H9 (cell line): ENCODE measurements around the gene RABEP1. TPM values are rescaled to one million over a fixed set of nuclear protein-coding genes. Genes with fewer than 3 reads are reported as not detected.

ENCODE experiments used
- DNase-seq: peaks from one replicate; pipeline ENCODE4 v3.0.0-alpha.2; 2017
- H2AFZ ChIP-seq: one replicate; pipeline ENCODE4 v1.6.1; 2013; ENCODE audit warnings: mild to moderate bottlenecking, low read length, control low read depth, moderate library complexity
- H2AK5ac ChIP-seq: 2 replicates; pipeline ENCODE4 v1.6.1; 2013; ENCODE audit warnings: low read length, control low read depth, mixed read lengths; ENCODE audit not compliant: insufficient read length
- H2BK120ac ChIP-seq: one replicate; pipeline ENCODE4 v1.6.1; 2013; ENCODE audit warnings: low read depth, mild to moderate bottlenecking, low read length, control low read depth, inconsistent platforms; ENCODE audit not compliant: poor library complexity, severe bottlenecking
- H2BK12ac ChIP-seq: 2 replicates; pipeline ENCODE4 v1.6.1; 2013; ENCODE audit warnings: low read length, control low read depth, mixed read lengths, low read depth; ENCODE audit not compliant: insufficient read length
- H2BK15ac ChIP-seq: 2 replicates; pipeline ENCODE4 v1.6.1; 2013; ENCODE audit warnings: low read depth, low read length, control low read depth
- H2BK20ac ChIP-seq: one replicate; pipeline ENCODE4 v1.6.1; 2013; ENCODE audit warnings: low read depth, mild to moderate bottlenecking, low read length, control low read depth, inconsistent platforms; ENCODE audit not compliant: poor library complexity, severe bottlenecking
- H2BK5ac ChIP-seq: 2 replicates; pipeline ENCODE4 v1.6.1; 2013; ENCODE audit warnings: low read length, control low read depth, mixed read lengths; ENCODE audit not compliant: insufficient read length
- H3K14ac ChIP-seq: 2 replicates; pipeline ENCODE4 v1.6.1; 2013; ENCODE audit warnings: low read length, control low read depth; ENCODE audit not compliant: insufficient read depth
- H3K18ac ChIP-seq: 2 replicates; pipeline ENCODE4 v1.6.1; 2013; ENCODE audit warnings: low read depth, mild to moderate bottlenecking, mixed read lengths, low read length, control low read depth; ENCODE audit not compliant: insufficient read length
- H3K23ac ChIP-seq: 2 replicates; pipeline ENCODE4 v1.6.1; 2013; ENCODE audit warnings: low read length, control low read depth, mixed read lengths, low read depth; ENCODE audit not compliant: insufficient read length
- H3K23me2 ChIP-seq: 2 replicates; pipeline ENCODE4 v1.6.1; 2013; ENCODE audit warnings: low read depth, mild to moderate bottlenecking, mixed read lengths, low read length, control low read depth; ENCODE audit not compliant: insufficient read length, poor library complexity, severe bottlenecking
- H3K27ac ChIP-seq: 2 replicates; pipeline ENCODE4 v1.5.1; 2013; ENCODE audit warnings: low read length, control low read depth, mixed read lengths, low read depth; ENCODE audit not compliant: insufficient read length
- H3K27me3 ChIP-seq: 2 replicates; pipeline ENCODE4 v1.6.1; 2013; ENCODE audit warnings: low read length, control low read depth, inconsistent platforms; ENCODE audit not compliant: insufficient read depth
- H3K4ac ChIP-seq: 2 replicates; pipeline ENCODE4 v1.6.1; 2013; ENCODE audit warnings: low read depth, mild to moderate bottlenecking, control low read depth, inconsistent platforms, low read length, moderate library complexity
- H3K4me1 ChIP-seq: 2 replicates; pipeline ENCODE4 v1.6.1; 2013; ENCODE audit warnings: low read length, control low read depth, inconsistent platforms; ENCODE audit not compliant: insufficient read depth
- H3K4me2 ChIP-seq: 2 replicates; pipeline ENCODE4 v1.6.1; 2013; ENCODE audit warnings: low read length, control low read depth, mixed read lengths; ENCODE audit not compliant: insufficient read length, insufficient read depth
- H3K56ac ChIP-seq: 2 replicates; pipeline ENCODE4 v1.6.1; 2013; ENCODE audit warnings: low read depth, mild to moderate bottlenecking, mixed read lengths, low read length, control low read depth; ENCODE audit not compliant: insufficient read length
- H3K79me1 ChIP-seq: 2 replicates; pipeline ENCODE4 v1.6.1; 2013; ENCODE audit warnings: low read depth, mild to moderate bottlenecking, moderate library complexity, low read length, control low read depth, inconsistent platforms; ENCODE audit not compliant: insufficient read depth, poor library complexity, severe bottlenecking
- H3K79me2 ChIP-seq: 2 replicates; pipeline ENCODE4 v1.6.1; 2013; ENCODE audit warnings: low read length, control low read depth, inconsistent platforms; ENCODE audit not compliant: insufficient read depth
- H3K9ac ChIP-seq: 2 replicates; pipeline ENCODE4 v1.6.1; 2013; ENCODE audit warnings: low read length, control low read depth, mixed read lengths; ENCODE audit not compliant: insufficient read length; ENCODE audit errors: extremely low read depth
- H3K9me3 ChIP-seq: one replicate; pipeline ENCODE4 v1.6.1; 2013; ENCODE audit warnings: low read depth, low read length, inconsistent platforms; ENCODE audit not compliant: control insufficient read depth
- H3T11ph ChIP-seq: one replicate; pipeline ENCODE4 v1.6.1; 2013; ENCODE audit warnings: mild to moderate bottlenecking, low read length, control low read depth, inconsistent platforms
- H4K20me1 ChIP-seq: one replicate; pipeline ENCODE4 v1.6.1; 2013; ENCODE audit not compliant: control insufficient read depth, insufficient read length, insufficient read depth
- H4K5ac ChIP-seq: 2 replicates; pipeline ENCODE4 v1.6.1; 2013; ENCODE audit warnings: low read depth, mild to moderate bottlenecking, mixed read lengths, low read length, control low read depth; ENCODE audit not compliant: insufficient read length
- H4K8ac ChIP-seq: replicated peaks from 2 replicates; pipeline ENCODE4 v1.6.1; 2013; ENCODE audit warnings: low read length, control low read depth, mixed read lengths, low read depth; ENCODE audit not compliant: insufficient read length
- H4K91ac ChIP-seq: 2 replicates; pipeline ENCODE4 v1.6.1; 2013; ENCODE audit warnings: low read depth, mild to moderate bottlenecking, moderate library complexity, mixed read lengths, low read length, control low read depth; ENCODE audit not compliant: insufficient read length
- H3K27ac Mint-ChIP-seq, 3 experiments: 2 replicates in 2 of 3; 3 replicates in 1 of 3; pipeline ENCODE4 v1.8.0; 2020 to 2021; ENCODE audit warnings: mixed read lengths in 3 of 3, mild to moderate bottlenecking in 1 of 3, moderate library complexity in 1 of 3
- H3K27me3 Mint-ChIP-seq: 2 replicates; pipeline ENCODE4 v1.8.0; 2021; ENCODE audit warnings: low read depth, mild to moderate bottlenecking, moderate library complexity, mixed read lengths
- H3K36me3 Mint-ChIP-seq, 3 experiments: 2 replicates in 2 of 3; 3 replicates in 1 of 3; pipeline ENCODE4 v1.8.0; 2020 to 2021; ENCODE audit warnings: low read depth in 3 of 3, mixed read lengths in 3 of 3; ENCODE audit not compliant: insufficient read depth in 1 of 3
- H3K4me1 Mint-ChIP-seq, 2 experiments: 2 replicates each; pipeline ENCODE4 v1.8.0; 2020; ENCODE audit warnings: mixed read lengths in 2 of 2
- H3K4me3 Mint-ChIP-seq, 2 experiments: 2 replicates in 1 of 2; 3 replicates in 1 of 2; pipeline ENCODE4 v1.8.0; 2020 to 2021; ENCODE audit warnings: mild to moderate bottlenecking in 2 of 2, mixed read lengths in 2 of 2, moderate library complexity in 1 of 2
- H3K9me3 Mint-ChIP-seq, 2 experiments: 2 replicates in 1 of 2; 3 replicates in 1 of 2; pipeline ENCODE4 v1.8.0; 2020; ENCODE audit warnings: mild to moderate bottlenecking in 2 of 2, mixed read lengths in 2 of 2, moderate library complexity in 1 of 2
- CTCF ChIP-seq: fragments of 200-600 bp; sonication (generic); conservative IDR thresholded peaks from 3 replicates; pipeline ENCODE4 v1.8.0; 2021; ENCODE audit warnings: antibody characterized with exemption, mild to moderate bottlenecking
- WGBS: extraction: QIAGEN DNeasy Blood & Tissue Kit; methylation state at CpG from one replicate; pipeline ENCODE4 v1.1.7; 2013; ENCODE audit warnings: missing lambda C conversion rate, low lambda C conversion rate, mixed read lengths; ENCODE audit not compliant: insufficient read length; ENCODE audit errors: extremely low coverage; 5-methylcytosine and 5-hydroxymethylcytosine counted together
- total RNA-seq: library from RNA; stranded (reverse); gene quantifications from 2 replicates; pipeline ENCODE4 v1.2.1, GENCODE V29; 2021

The RABEP1 gene
- total RNA-seq, 1 experiment from 2014 or later = 46.9 TPM

- H3K14ac ChIP-seq = no peak overlapping the region
- H3T11ph ChIP-seq = no peak overlapping the region
- H3K27me3 ChIP-seq = no peaks in the 10 kb centered on the region
- 0 out of 2 replicates have a peak, but pooled peaks cover 1% of the 10 kb centered on the region for H3K79me2 ChIP-seq
- H2BK5ac ChIP-seq = no peak overlapping the region
- H3K56ac ChIP-seq = no peak overlapping the region
- TF ChIP-seq CTCF = no peak
- no peak overlapping the region for H2AK5ac ChIP-seq
- Mint-ChIP-seq H3K36me3 (peaks cover 19 to 46% (median 29%) of the 10 kb centered on the region in 3 experiments; a peak in 6 of 7 replicates), H3K4me3 (no peak overlapping the region), H3K9me3 (no peaks in the 10 kb centered on the region), H3K27ac (no peak overlapping the region; a peak in 1 of 7 replicates), H3K4me1 (no peaks in the 10 kb centered on the region), H3K27me3 (no peaks in the 10 kb centered on the region)
- no peak overlapping the region for H3K9ac ChIP-seq
- DNase-seq = no peak
- H3K4ac ChIP-seq = no peak overlapping the region
- H3K79me1 ChIP-seq = peaks cover 5% of the 10 kb centered on the region
- no peak overlapping the region for H2BK120ac ChIP-seq
- H3K9me3 ChIP-seq = no peaks in the 10 kb centered on the region
- no peak overlapping the region for H3K27ac ChIP-seq
- H4K5ac ChIP-seq = no peak overlapping the region
- H2BK20ac ChIP-seq = no peak overlapping the region
- H3K18ac ChIP-seq = no peak overlapping the region
- no peak overlapping the region for H2AFZ ChIP-seq
- H3K4me2 ChIP-seq = no peak overlapping the region
- no CpG with 5 or more reads among the region's 4 CpGs for WGBS
- H2BK15ac ChIP-seq = no peak overlapping the region
- no peaks in the 10 kb centered on the region for H3K23me2 ChIP-seq
- H3K23ac ChIP-seq = no peak overlapping the region
- no peaks in the 10 kb centered on the region; the same call in 1 of the 2 replicates for H3K4me1 ChIP-seq
- no peak overlapping the region for H4K8ac ChIP-seq
- H4K91ac ChIP-seq = no peak overlapping the region
- no peak overlapping the region for H2BK12ac ChIP-seq
- H4K20me1 ChIP-seq = no peaks in the 10 kb centered on the region
Measured at GRCh38 chr17:5405400-5405799, 123.3 kb downstream of the RABEP1 start.
